ENCODE results near the gene GINS2.

The GINS2 gene

DNA sequence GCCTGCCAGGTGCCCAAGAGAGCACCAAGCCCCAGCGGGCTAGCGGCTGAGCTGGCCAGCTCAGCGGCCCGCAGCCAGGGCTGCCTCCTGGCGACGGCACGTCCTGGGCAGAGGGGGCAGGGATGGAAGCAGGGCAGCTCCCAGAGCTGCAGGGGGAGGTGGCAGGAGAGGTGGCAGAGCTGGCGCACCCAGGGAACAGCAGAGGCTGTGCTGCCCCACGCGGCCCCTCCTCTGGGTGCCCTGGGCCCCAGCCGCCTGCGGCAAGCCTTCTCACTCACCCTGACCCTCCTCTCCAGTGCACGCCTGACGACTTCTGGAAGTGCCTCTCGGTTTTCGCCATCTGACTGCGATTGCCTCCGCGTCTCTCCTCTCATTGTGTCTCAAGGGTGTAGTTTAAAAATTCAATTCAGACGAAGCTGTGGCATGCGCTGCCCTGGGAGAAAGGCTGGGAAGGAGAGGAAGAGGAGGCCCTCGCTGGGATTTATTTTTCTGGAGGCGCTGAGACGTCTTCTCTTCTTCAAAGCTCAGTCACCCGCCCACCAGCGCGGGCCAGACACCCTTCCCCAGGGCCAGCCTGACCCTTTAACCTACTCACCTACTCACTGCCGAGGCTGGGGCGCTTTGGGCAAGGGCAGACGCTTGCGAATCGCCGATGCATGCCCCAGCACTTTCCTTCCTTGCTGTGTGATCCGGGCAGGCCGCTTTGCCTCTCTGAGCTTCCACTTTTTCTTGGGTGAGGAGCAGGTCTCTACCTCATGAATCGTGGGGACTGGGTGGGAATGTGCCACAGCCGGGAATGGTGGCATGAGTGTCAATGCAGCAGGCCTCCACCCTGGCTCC is 50.7 kb downstream of the GINS2 start:
- TF ChIP-seq, protein P1, sequence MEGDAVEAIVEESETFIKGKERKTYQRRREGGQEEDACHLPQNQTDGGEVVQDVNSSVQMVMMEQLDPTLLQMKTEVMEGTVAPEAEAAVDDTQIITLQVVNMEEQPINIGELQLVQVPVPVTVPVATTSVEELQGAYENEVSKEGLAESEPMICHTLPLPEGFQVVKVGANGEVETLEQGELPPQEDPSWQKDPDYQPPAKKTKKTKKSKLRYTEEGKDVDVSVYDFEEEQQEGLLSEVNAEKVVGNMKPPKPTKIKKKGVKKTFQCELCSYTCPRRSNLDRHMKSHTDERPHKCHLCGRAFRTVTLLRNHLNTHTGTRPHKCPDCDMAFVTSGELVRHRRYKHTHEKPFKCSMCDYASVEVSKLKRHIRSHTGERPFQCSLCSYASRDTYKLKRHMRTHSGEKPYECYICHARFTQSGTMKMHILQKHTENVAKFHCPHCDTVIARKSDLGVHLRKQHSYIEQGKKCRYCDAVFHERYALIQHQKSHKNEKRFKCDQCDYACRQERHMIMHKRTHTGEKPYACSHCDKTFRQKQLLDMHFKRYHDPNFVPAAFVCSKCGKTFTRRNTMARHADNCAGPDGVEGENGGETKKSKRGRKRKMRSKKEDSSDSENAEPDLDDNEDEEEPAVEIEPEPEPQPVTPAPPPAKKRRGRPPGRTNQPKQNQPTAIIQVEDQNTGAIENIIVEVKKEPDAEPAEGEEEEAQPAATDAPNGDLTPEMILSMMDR (conservative IDR thresholded peaks at IDR 0.05; ENCODE audit: low read depth, low read length): no peak
- no peak for DNase-seq (ENCODE audit: low read depth)
- no peak overlapping the region for H3K4me3 ChIP-seq (ENCODE audit: low read depth, low read length)

DNA sequence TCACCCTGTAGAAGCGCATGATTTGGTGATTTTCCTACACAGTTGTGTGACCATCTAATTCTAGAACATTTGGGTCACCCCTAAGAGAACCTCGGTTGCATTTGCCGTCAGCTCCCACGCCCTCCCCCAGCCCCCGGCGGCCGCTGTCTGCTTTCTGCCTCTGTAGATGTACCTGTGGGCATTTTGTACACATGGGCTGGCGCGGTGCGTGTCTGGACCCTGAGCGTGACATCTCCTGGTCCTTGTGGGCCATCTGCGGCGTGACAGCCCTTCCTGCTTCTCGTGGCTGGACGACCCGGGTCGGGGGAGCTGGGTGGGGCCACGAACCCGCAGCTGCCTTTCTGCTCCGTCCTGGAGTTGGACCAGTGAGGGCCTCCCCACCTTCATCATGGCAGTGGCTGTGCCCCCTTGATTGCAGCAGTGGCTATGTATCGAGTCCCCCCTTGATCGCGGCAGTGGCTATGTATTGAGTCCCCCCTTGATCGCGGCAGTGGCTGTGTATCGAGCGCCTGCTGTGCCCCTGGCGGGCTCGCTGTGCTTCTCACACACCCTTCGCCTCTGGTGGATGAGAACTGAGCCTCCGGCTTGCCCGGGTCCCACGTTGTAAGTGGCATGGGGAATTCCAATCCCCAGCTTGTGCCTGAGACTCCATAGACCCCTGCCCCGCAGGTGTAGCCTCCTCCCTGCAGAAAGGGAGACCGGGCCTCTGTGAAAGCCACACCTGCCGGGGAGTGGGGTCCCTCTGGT is 51.5 kb downstream of the GINS2 start:
- H3K4me3 ChIP-seq (ENCODE audit: low read depth, low read length): no peak overlapping the region
- TF ChIP-seq, protein P1 (conservative IDR thresholded peaks at IDR 0.05; ENCODE audit: low read depth, low read length): no peak
- no peak for DNase-seq (ENCODE audit: low read depth)

DNA sequence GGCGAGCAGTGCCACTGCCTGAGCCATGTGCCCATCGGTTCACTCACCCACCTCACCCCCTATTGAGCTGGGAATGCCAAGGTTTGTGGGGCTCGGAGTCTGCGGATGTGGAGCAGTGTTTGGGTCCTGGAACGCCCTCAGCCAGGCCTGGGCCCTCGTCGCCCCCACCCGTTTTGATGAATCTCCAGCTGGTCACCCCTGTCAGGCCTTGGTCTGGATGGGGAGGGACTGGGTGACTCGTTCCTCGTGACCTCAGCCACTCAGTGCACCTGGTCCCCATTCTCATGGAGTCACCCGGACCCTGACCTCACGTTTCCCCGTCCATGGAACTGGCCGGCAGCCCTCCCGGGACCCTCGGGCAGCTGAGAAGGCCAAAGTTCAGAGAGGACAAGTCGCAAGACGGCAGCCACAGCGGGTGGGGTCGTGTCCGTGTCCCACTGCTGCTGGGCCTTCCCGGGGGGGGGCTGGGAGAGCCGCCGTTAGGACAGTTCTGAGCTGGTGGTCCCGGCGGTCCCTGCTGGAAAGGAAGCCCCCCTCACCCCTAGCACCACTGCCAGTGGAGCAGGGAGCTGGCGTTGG is 52.4 kb downstream of the GINS2 start:
- H3K4me3 ChIP-seq (ENCODE audit: low read depth, low read length): no peak overlapping the region
- DNase-seq (ENCODE audit: low read depth): no peak
- TF ChIP-seq, protein P1 (conservative IDR thresholded peaks at IDR 0.05; ENCODE audit: low read depth, low read length): no peak

DNA sequence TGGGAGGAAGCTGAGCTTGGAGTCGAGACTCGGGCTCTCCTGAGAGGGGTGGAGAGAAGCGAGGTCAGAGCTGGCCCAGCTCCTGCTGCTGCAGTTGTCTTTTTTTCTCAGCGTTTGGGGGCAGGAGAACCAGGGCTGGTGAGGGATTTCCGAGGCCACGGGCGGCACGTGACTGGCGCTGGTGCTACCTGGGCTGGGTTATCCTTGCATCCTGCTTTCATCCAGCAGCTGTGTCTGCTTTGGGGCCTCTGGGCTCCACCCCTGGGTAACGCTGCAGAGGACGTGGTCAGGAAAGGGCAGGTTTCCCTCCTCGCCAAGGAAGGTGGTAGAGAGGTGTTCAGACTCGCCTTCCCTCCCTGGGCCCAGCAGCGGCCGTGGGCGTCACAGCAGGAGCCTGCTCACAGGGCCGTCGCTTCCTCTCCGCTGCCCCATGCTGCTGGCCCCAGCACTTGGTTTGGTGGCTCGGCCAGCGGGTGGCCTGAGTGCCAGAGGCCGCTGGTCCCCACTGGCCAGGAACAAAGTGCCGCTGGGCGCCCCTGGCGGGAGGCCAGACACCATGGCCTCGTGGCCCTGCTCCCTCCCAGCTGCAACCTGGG is 53.1 kb downstream of the GINS2 start:
- H3K4me3 ChIP-seq (ENCODE audit: low read depth, low read length): no peak overlapping the region
- TF ChIP-seq, protein P1 (conservative IDR thresholded peaks at IDR 0.05; ENCODE audit: low read depth, low read length): no peak
- no peak for DNase-seq (ENCODE audit: low read depth)

DNA sequence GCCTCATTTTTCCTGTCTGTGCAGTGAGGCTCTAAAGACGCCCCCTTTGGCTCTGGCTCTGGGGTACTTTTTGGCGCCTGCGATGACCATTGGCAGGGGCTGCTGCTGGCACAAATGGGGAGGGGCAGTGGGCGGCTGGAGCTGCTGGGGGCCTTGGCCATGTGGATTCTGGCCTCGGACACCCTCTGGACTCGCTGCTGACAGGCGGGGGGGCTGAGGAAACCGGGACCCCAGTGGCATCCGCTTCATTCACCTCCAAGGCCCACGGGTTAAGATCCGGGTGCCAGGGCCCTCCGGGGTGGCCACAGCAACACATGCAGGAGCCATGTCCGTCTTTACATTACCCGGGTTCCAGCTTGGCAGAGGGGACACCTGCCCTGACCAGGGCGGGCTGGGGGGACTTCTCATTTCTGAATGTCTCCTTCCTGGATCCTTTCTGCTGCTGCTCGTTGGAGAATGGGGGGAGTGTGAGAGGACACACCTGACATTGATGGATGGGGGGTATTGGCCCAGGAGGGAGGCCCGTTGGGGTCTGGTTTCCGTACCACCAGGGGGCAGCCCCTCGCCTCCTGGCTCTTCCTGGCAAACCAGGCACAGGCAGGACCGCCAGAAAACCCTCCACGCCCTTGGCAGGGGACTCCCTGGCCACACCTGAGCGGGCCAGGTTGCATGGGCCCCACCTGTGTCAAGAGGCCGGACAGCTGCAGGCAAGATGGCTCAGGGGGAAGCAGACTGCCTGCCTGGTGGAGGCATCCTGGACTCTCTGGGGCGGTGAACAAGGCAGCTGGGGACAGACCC is 53.8 kb downstream of the GINS2 start:
- TF ChIP-seq, protein P1 (conservative IDR thresholded peaks at IDR 0.05; ENCODE audit: low read depth, low read length): peak; percentile 32
- no peak overlapping the region for H3K4me3 ChIP-seq (ENCODE audit: low read depth, low read length)
- no peak for DNase-seq (ENCODE audit: low read depth)

DNA sequence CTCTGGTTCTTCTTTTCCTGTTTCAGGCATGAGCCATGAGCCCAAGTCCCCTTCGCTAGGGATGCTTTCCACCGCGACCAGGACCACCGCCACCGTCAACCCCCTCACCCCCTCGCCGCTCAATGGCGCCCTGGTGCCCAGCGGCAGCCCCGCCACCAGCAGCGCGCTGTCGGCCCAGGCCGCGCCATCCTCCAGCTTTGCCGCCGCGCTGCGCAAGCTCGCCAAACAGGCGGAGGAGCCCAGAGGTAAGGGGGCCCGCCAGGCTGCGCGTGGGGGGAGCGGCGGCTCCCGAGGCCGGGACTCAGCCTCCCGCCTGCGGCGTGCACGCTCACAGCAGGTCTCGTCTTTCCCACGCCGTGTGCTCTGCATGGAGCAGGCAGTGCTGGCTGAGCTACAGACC is 54.9 kb downstream of the GINS2 start:
- TF ChIP-seq, protein P1 (conservative IDR thresholded peaks at IDR 0.05; ENCODE audit: low read depth, low read length): no peak
- no peak for DNase-seq (ENCODE audit: low read depth)
- no peak overlapping the region for H3K4me3 ChIP-seq (ENCODE audit: low read depth, low read length)
